PC-3 (cell line): ENCODE data around the gene FGF11. TPM values are rescaled to one million over a fixed set of nuclear protein-coding genes. Genes with fewer than 3 reads are reported as not detected.

Experiments used
- ATAC-seq: fragments of 200-7000 bp; cut with Tn5 transposase; 2 replicates; pipeline ENCODE4 v1.9.1; 2020; ENCODE audit warnings: mild to moderate bottlenecking, moderate library complexity
- BruUV-seq: library from RNA; stranded (reverse); fragments of 400-500 nt; replicated peaks from 2 replicates; lab custom pipeline; 2021; lab: Mats Ljungman, UMichigan
- CTCF ChIA-PET: fragments of 300-600 bp; sonication (Branson Sonifier 250); formaldehyde crosslinking; loops from one replicate; lab custom pipeline; 2022; ENCODE audit warnings: antibody characterized with exemption; lab: Charles Lee
- POLR2A ChIA-PET: fragments of 300-600 bp; sonication (Branson Sonifier 250); formaldehyde crosslinking; loops from one replicate; lab custom pipeline; 2022; ENCODE audit warnings: antibody characterized with exemption; ENCODE audit not compliant: unreplicated experiment; lab: Charles Lee
- DNase-seq: peaks from one replicate; pipeline ENCODE4 v3.0.0-alpha.2; 2015
- H2AFZ ChIP-seq: fragments of 300-600 bp; sonication (generic); 2 replicates; pipeline ENCODE4 v1.6.0; 2016; ENCODE audit warnings: antibody characterized with exemption, low read length
- H3F3A ChIP-seq: fragments of 300-600 bp; sonication (generic); one replicate; pipeline ENCODE4 v1.6.0; 2017; ENCODE audit warnings: antibody characterized with exemption, low read length, control low read depth, mild to moderate bottlenecking; ENCODE audit not compliant: unreplicated experiment
- H3K27ac ChIP-seq: fragments of 300-600 bp; sonication (generic); 2 replicates; pipeline ENCODE4 v1.5.1; 2016; ENCODE audit warnings: mild to moderate bottlenecking, low read length
- H3K27me3 ChIP-seq: fragments of 300-600 bp; sonication (generic); 2 replicates; pipeline ENCODE4 v1.6.1; 2016; ENCODE audit warnings: low read length, mixed read lengths
- H3K36me3 ChIP-seq: fragments of 300-600 bp; sonication (generic); 2 replicates; pipeline ENCODE4 v1.6.1; 2016; ENCODE audit warnings: low read depth, mixed run types, low read length, mixed read lengths
- H3K4me1 ChIP-seq: fragments of 300-600 bp; sonication (generic); 2 replicates; pipeline ENCODE4 v1.5.1; 2016; ENCODE audit warnings: low read length; ENCODE audit not compliant: insufficient read depth
- H3K4me2 ChIP-seq: fragments of 300-600 bp; sonication (generic); 2 replicates; pipeline ENCODE4 v1.6.0; 2016; ENCODE audit warnings: low read length
- H3K4me3 ChIP-seq: fragments of 300-600 bp; sonication (generic); 2 replicates; pipeline ENCODE4 v1.5.1; 2016; ENCODE audit warnings: mild to moderate bottlenecking, low read length, mixed read lengths
- H3K79me2 ChIP-seq: fragments of 300-600 bp; sonication (generic); 2 replicates; pipeline ENCODE4 v1.6.1; 2017; ENCODE audit warnings: low read length, mixed read lengths
- H3K9ac ChIP-seq: fragments of 300-600 bp; sonication (generic); 2 replicates; pipeline ENCODE4 v1.6.0; 2016; ENCODE audit warnings: mild to moderate bottlenecking, low read length
- H3K9me2 ChIP-seq: fragments of 300-600 bp; sonication (generic); replicated peaks from 2 replicates; pipeline ENCODE4 v1.6.1; 2016; ENCODE audit warnings: mixed run types, low read length, mixed read lengths
- H3K9me3 ChIP-seq: fragments of 300-600 bp; sonication (generic); 2 replicates; pipeline ENCODE4 v1.6.1; 2016; ENCODE audit warnings: low read length, mixed read lengths
- H4K20me1 ChIP-seq: fragments of 300-600 bp; sonication (generic); 2 replicates; pipeline ENCODE4 v1.6.1; 2016; ENCODE audit warnings: low read length, mixed read lengths
- EZH2 ChIP-seq: fragments of 300-600 bp; sonication (generic); IDR thresholded peaks from one replicate; pipeline ENCODE4 v1.6.1; 2017; ENCODE audit warnings: antibody characterized with exemption, mild to moderate bottlenecking, low read length; ENCODE audit not compliant: unreplicated experiment
- EZH2phosphoT487 ChIP-seq: fragments of 300-600 bp; sonication (generic); IDR thresholded peaks from 2 replicates; pipeline ENCODE4 v1.6.1; 2018; ENCODE audit warnings: mild to moderate bottlenecking, antibody characterized with exemption, low read length, borderline replicate concordance
- intact Hi-C: fragments of 100-400 bp; cut with micrococcal nuclease; formaldehyde crosslinking; loops from 2 replicates; pipeline ENCODE4 v1.9.0; 2023
- total RNA-seq: library from RNA; depleted of rRNA; stranded (reverse); fragments of >200 nt; gene quantifications from 2 replicates; pipeline ENCODE4 v1.2.3, GENCODE V29; 2014
- TF ChIP-seq, protein P1 (sequence below): fragments of 300-600 bp; sonication (generic); conservative IDR thresholded peaks from 2 replicates; pipeline ENCODE4 v1.5.1; 2017; ENCODE audit warnings: antibody characterized with exemption, low read depth, mild to moderate bottlenecking, low read length

FGF11 gene
- total RNA-seq, 1 experiment from 2014 or later: 0.69 TPM

DNA sequence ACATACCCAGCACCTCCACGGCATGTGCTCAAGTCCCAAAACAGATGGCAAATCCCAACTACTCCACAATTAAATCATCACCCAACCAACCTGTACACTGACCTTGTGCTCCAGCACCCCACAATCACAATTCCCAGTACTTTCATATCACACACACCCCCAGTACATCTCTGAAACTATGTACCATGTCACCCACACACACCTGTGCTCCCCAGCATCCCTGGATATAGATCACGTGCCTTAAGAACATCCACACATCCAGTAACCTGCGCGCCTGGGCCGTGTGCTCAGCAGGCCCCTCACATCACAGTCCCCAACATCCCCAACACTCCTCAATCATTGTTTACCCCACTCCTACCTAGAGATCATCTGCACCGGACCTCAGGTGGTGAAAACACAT lies 29.6 kb upstream of the FGF11 start:
- Histone ChIP-seq H3K79me2 (no peaks in the 10 kb centered on the region), H3K27ac (no peak overlapping the region), H3K9me3 (no peaks in the 10 kb centered on the region), H2AFZ (no peak overlapping the region), H3K9me2 (no peaks in the 10 kb centered on the region), H3K4me3 (no peak overlapping the region), H3K4me1 (peaks cover 4% of the 10 kb centered on the region; the same call in 1 of the 2 replicates), H4K20me1 (no peaks in the 10 kb centered on the region), H3F3A (no peaks in the 10 kb centered on the region), H3K27me3 (no peaks in the 10 kb centered on the region), H3K36me3 (no peaks in the 10 kb centered on the region), H3K4me2 (no peak overlapping the region), H3K9ac (no peak overlapping the region)
- CTCF ChIA-PET: no interaction called here
- ATAC-seq: no peak
- intact Hi-C loops: no loop called here
- no TSS peak for BruUV-seq
- POLR2A ChIA-PET: no interaction called here
- no peak for DNase-seq
- TF ChIP-seq EZH2phosphoT487 (no peak), EZH2 (no peak)
- TF ChIP-seq, protein P1, sequence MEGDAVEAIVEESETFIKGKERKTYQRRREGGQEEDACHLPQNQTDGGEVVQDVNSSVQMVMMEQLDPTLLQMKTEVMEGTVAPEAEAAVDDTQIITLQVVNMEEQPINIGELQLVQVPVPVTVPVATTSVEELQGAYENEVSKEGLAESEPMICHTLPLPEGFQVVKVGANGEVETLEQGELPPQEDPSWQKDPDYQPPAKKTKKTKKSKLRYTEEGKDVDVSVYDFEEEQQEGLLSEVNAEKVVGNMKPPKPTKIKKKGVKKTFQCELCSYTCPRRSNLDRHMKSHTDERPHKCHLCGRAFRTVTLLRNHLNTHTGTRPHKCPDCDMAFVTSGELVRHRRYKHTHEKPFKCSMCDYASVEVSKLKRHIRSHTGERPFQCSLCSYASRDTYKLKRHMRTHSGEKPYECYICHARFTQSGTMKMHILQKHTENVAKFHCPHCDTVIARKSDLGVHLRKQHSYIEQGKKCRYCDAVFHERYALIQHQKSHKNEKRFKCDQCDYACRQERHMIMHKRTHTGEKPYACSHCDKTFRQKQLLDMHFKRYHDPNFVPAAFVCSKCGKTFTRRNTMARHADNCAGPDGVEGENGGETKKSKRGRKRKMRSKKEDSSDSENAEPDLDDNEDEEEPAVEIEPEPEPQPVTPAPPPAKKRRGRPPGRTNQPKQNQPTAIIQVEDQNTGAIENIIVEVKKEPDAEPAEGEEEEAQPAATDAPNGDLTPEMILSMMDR: no peak

GRCh38 chr17:7410634-7411426 lies 28.5 kb upstream of the FGF11 start:
- DNase-seq: no peak
- no peak for ATAC-seq
- TF ChIP-seq, protein P1: no peak
- no peak for TF ChIP-seq EZH2
- no peak for TF ChIP-seq EZH2phosphoT487
- Histone ChIP-seq H3K79me2 (no peaks in the 10 kb centered on the region), H3K4me2 (no peak overlapping the region), H3K4me3 (no peak overlapping the region), H3K9me2 (no peaks in the 10 kb centered on the region), H3K36me3 (no peaks in the 10 kb centered on the region), H3F3A (no peaks in the 10 kb centered on the region), H3K27me3 (no peaks in the 10 kb centered on the region), H4K20me1 (no peaks in the 10 kb centered on the region), H3K9ac (no peak overlapping the region), H3K4me1 (peaks cover 1% of the 10 kb centered on the region; the same call in 1 of the 2 replicates), H3K9me3 (no peaks in the 10 kb centered on the region), H2AFZ (no peak overlapping the region), H3K27ac (no peak overlapping the region)
- intact Hi-C loops: no loop called here
- BruUV-seq: no TSS peak
- POLR2A ChIA-PET: no interaction called here
- CTCF ChIA-PET: no interaction called here

DNA sequence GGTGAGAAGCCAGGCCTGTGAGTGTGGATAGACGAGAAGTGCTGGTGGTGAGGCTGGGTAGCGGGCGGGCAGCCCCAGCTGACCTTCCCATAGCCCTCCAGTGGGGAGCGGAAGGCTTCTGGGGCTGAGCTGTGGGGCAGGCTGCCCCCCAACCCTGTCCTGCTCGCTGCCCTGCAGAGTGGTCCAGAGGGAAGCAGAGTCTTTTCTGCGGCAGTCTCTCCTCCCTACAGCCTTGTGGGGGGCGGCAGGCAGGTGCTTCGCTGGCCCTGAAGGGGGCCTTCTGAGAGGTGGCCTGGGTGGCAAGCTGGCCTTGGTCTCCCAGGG lies 27.9 kb upstream of the FGF11 start:
- ChIA-PET POLR2A (no interaction called here), CTCF (no interaction called here)
- no peak for TF ChIP-seq EZH2
- no peak for TF ChIP-seq EZH2phosphoT487
- TF ChIP-seq, protein P1: no peak
- Histone ChIP-seq H3K4me3 (no peak overlapping the region), H3K27me3 (no peaks in the 10 kb centered on the region), H3F3A (no peaks in the 10 kb centered on the region), H3K27ac (no peak overlapping the region), H3K4me2 (no peak overlapping the region), H3K9me3 (no peaks in the 10 kb centered on the region), H3K4me1 (no peaks in the 10 kb centered on the region), H3K9me2 (no peaks in the 10 kb centered on the region), H4K20me1 (no peaks in the 10 kb centered on the region), H2AFZ (no peak overlapping the region), H3K36me3 (no peaks in the 10 kb centered on the region), H3K79me2 (no peaks in the 10 kb centered on the region), H3K9ac (no peak overlapping the region)
- no peak for ATAC-seq
- BruUV-seq: no TSS peak
- intact Hi-C loops: no loop called here
- DNase-seq: no peak
